ENCODE measurements around the gene PCBP3. TPM values are rescaled to one million over a fixed set of nuclear protein-coding genes. Genes with fewer than 3 reads are reported as not detected.

Gene PCBP3
- total RNA-seq: 0.43 and 0.48 TPM in 2 replicates

GRCh38 chr21:45643021-45643980 is at the start of gene PCBP3:
Gene PCBP3 (plus strand): TSS chr21:45643725. CDS start chr21:45850086, 206,361 bp downstream.

GRCh38 chr21:45981151-45982091 is 337.9 kb downstream of the PCBP3 start, which contains the start of gene COL6A1:
Gene COL6A1 (plus strand): TSS chr21:45981770. CDS start chr21:45981851, 81 bp downstream.

Other genes starting within 250 kb of the PCBP3 start
- 23.2 and 72.8 TPM in 2 replicates for gene COL18A1, start 238.6 kb upstream of the PCBP3 start, total RNA-seq
- 6.4 and 8.0 TPM in 2 replicates for gene SLC19A1, start 101.3 kb upstream of the PCBP3 start, total RNA-seq

Data from tracheal epithelial cell (primary cell).